ENCODE measurements around the gene CAND2. TPM values are rescaled to one million over a fixed set of nuclear protein-coding genes. Genes with fewer than 3 reads are reported as not detected.

CAND2 gene
- total and polyA plus RNA-seq, 9 of the 15 experiments (the other 6 are each of a cell fraction or from before 2014, with no cell fraction given), result 0.91 to 14.9 (median 4.3) TPM

- TF ChIP-seq FOXM1 (IDR thresholded peaks at IDR 0.05; ENCODE audit: low read depth) (no peak), FOXM1 (CRISPR knock-in tag; IDR thresholded peaks at IDR 0.05; ENCODE audit: low read depth) (no peak), POLR2A (conservative IDR thresholded peaks at IDR 0.05) (no peak)
Measured at GRCh38 chr3:12828751-12829150, 32.3 kb downstream of the CAND2 start (continued).

- Histone ChIP-seq H3K4me1 (replicated peaks in 1 of 2; ENCODE audit: control insufficient read depth in 2 of 2, insufficient read depth in 2 of 2, low read length in 2 of 2) (no peaks in the 10 kb centered on the region; a peak in 1 of 5 replicates), H3K36me3 (ENCODE audit: control insufficient read depth, insufficient read depth, low read length) (peaks cover 64% of the 10 kb centered on the region), H3K79me2 (ENCODE audit: control insufficient read depth, insufficient read depth, low read length) (no peaks in the 10 kb centered on the region), H3K27me3 (ENCODE audit: control insufficient read depth in 2 of 2, insufficient read depth in 2 of 2, low read length in 2 of 2) (no peaks in the 10 kb centered on the region), H3K4me2 (ENCODE audit: insufficient read depth, low read length) (no peak overlapping the region), H3K27ac (ENCODE audit: extremely low read depth, low read depth, low read length) (no peak overlapping the region), H3K9me1 (ENCODE audit: control insufficient read depth, insufficient read depth, low read length) (peaks cover 4% of the 10 kb centered on the region), H4K20me1 (replicated peaks; ENCODE audit: control insufficient read depth, insufficient read depth, low read length) (peaks cover 11% of the 10 kb centered on the region), H3K9me3 (replicated peaks; ENCODE audit: control insufficient read depth, insufficient read depth, low read depth, low read length) (no peaks in the 10 kb centered on the region), H3K4me3 (no peak overlapping the region), H2AFZ (ENCODE audit: low read depth, low read length) (no peak overlapping the region), H3K9ac (ENCODE audit: insufficient read depth in 1 of 2, low read depth in 2 of 2, low read length in 2 of 2) (no peak overlapping the region)
- intact Hi-C loops (cut with micrococcal nuclease) (no loop called here), in situ Hi-C loops (cut with MboI) (no loop called here)
- FAIRE-seq (no peak), DNase-seq (ENCODE audit: extremely low read depth in 1 of 4, low spot score in 3 of 4) (no peak), ATAC-seq (no peak)
- BruUV-seq (replicated peaks), result no TSS peak
- ChIA-PET POLR2A (interaction anchor here (1.6 to 11.9 kb wide), 4 partner anchors 9 to 19 kb away, joined by 6 to 108 read pairs (median 66); partner anchors contain the start of gene RPL32), CTCF (ENCODE audit: low intra/inter-chr PET ratio) (interaction anchor here (0.8 kb wide), 1 partner anchor 123 kb away, joined by 3 read pairs; no protein-coding TSS in a partner anchor)
- 84% methylated on average over 4 of the region's 4 CpGs for WGBS (ENCODE audit: insufficient coverage, low coverage, missing lambda C conversion rate)
- TF ChIP-seq SREBF2 (CRISPR knock-in tag; IDR thresholded peaks at IDR 0.05) (no peak), ZNF583 (CRISPR knock-in tag; IDR thresholded peaks at IDR 0.05) (no peak), SMARCA4 (IDR thresholded peaks at IDR 0.05) (no peak), ZNF445 (CRISPR knock-in tag; IDR thresholded peaks at IDR 0.05; ENCODE audit: low read depth) (no peak), ZSCAN32 (CRISPR knock-in tag; IDR thresholded peaks at IDR 0.05) (no peak), ZBTB2 (IDR thresholded peaks at IDR 0.05) (no peak), SIRT6 (IDR thresholded peaks at IDR 0.05; ENCODE audit: low read depth, low read length) (no peak), THRAP3 (IDR thresholded peaks at IDR 0.05; ENCODE audit: borderline replicate concordance) (no peak), SAFB2 (IDR thresholded peaks at IDR 0.05; ENCODE audit: borderline replicate concordance, low read depth, low read length, severe bottlenecking) (no peak), HMGN3 (IDR thresholded peaks at IDR 0.05; ENCODE audit: borderline replicate concordance, extremely low read depth, insufficient read length, low read depth, low read length) (no peak), CXXC5 (CRISPR knock-in tag; IDR thresholded peaks at IDR 0.05) (no peak)
Measured at GRCh38 chr3:12829404-12829803, 32.9 kb downstream of the CAND2 start.

Data from K562 (cell line).